ENCODE data around the gene MUC5AC. TPM values are rescaled to one million over a fixed set of nuclear protein-coding genes. Genes with fewer than 3 reads are reported as not detected.
"Not testable (repeated sequence)": the region's sequence is repeated elsewhere in the genome, so short reads cannot be mapped to it uniquely, and the experiment has no call there.

Gene MUC5AC
- polyA plus RNA-seq, 3 donors: 0.03 to 24.5 (median 0.56) TPM

DNA sequence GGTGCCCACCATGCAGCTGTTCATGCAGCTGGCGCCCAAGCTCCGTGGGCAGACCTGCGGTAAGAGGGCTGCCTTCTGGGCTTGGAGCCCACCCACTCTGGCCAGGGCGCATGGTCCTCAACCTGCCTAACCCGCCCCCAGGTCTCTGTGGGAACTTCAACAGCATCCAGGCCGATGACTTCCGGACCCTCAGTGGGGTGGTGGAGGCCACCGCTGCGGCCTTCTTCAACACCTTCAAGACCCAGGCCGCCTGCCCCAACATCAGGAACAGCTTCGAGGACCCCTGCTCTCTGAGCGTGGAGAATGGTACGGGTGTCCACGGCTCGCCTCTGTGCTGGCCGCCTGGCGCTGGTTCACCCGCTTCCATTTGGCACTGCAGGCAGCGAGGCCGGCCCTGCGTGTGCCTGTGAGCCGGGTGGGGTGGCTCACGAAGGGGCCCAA, 11.0 kb downstream of the MUC5AC start:
- no peak overlapping the region for H3K27ac ChIP-seq (ENCODE audit: low read depth, low read length)
- WGBS, 3 donors: 88 to 95% (median 91%) methylated on average over 22 to 23 of the region's 23 CpGs

DNA sequence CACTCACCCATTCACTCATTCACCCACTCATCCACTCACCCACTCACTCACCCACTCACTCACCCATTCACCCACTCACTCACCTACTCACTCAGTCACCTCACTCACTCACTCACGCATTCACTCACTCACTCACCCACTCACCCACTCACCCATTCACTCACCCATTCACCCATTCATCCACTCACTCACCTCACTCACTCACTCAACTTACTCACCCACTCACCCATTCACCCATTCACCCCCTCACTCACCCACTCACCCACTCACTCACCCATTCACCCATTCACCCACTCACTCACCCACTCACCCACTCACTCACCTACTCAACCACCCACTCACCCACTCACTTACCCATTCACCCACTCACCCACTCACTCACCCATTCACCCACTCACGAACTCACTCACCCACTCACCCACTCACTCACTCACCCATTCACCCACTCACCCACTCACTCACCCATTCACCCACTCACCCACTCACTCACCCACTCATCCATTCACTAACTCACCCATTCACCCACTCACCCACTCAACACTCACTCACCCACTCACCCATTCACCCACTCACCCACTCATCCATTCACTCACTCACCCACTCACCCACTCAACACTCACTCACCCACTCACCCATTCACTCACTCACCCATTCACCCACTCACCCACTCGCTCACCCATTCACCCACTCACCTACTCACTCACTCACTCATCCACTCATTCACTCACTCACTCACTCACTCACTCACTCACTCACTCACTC, 13.7 kb downstream of the MUC5AC start:
- H3K27ac ChIP-seq (ENCODE audit: low read depth, low read length): no peak overlapping the region
- whole genome bisulfite sequencing, 3 donors: 45 to 93% (median 89%) methylated on average over 2 of the region's 3 CpGs

DNA sequence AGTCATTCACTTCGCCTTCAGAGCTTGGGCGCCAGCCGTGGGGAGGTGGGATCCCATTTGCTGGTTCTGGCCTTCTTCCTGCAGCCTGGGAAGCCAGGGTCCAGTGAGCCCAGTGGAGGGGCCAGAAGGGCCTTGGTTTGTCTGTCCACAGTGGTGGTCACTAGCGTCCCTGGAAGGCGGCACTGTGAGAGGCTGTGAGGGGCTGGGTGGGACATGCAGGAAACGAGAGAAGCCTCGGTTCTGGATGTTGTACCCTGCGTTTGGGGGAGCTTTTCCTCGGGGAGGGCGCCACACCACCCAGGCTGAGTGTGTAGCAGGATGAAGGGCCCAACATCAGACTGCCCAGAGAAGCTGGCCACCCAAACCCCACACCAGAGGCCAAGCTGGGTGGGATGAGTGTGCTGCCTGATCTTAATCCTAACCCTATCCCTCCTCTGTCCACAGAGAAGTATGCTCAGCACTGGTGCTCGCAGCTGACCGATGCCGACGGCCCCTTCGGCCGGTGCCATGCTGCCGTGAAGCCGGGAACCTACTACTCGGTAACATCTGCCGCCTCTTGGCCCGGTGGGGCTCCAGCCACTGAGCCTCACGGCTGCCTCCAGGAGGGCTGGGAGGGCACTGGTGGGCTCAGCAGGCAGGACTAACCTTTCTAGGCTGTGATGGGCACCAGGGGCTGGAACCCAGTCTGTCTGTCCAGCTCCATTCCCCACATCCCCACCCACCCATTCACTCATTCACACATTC, 14.4 kb downstream of the MUC5AC start:
- H3K27ac ChIP-seq (ENCODE audit: low read depth, low read length): no peak overlapping the region
- 84 to 89% (median 87%) methylated on average over 20 to 22 of the region's 22 CpGs for WGBS, 3 donors

- WGBS, 3 donors: 78 to 85% (median 84%) methylated on average over 3 to 4 of the region's 4 CpGs
- H3K27ac ChIP-seq (ENCODE audit: low read depth, low read length): no peak overlapping the region
Observed at GRCh38 chr11:1172729-1173117, 15.0 kb downstream of the MUC5AC start.

DNA sequence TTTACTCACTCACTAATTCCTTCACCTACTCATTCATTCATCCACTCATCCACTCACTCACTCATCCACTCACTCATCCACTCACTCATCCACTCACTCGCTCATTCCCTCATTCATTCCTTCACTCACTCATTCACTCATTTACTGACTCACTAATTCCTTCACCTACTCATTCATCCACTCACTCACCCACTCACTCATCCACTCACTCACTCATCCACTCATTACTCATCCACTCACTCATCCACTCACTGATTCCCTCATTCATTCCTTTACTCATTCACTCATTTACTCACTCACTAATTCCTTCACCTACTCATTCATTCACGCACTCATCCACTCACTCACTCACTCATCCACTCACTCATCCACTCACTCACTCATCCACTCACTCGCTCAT, 15.6 kb downstream of the MUC5AC start:
- 84 to 92% (median 90%) methylated on average over 2 to 3 of the region's 3 CpGs for WGBS, 3 donors
- not testable (repeated sequence) for H3K27ac ChIP-seq (ENCODE audit: low read depth, low read length)

DNA sequence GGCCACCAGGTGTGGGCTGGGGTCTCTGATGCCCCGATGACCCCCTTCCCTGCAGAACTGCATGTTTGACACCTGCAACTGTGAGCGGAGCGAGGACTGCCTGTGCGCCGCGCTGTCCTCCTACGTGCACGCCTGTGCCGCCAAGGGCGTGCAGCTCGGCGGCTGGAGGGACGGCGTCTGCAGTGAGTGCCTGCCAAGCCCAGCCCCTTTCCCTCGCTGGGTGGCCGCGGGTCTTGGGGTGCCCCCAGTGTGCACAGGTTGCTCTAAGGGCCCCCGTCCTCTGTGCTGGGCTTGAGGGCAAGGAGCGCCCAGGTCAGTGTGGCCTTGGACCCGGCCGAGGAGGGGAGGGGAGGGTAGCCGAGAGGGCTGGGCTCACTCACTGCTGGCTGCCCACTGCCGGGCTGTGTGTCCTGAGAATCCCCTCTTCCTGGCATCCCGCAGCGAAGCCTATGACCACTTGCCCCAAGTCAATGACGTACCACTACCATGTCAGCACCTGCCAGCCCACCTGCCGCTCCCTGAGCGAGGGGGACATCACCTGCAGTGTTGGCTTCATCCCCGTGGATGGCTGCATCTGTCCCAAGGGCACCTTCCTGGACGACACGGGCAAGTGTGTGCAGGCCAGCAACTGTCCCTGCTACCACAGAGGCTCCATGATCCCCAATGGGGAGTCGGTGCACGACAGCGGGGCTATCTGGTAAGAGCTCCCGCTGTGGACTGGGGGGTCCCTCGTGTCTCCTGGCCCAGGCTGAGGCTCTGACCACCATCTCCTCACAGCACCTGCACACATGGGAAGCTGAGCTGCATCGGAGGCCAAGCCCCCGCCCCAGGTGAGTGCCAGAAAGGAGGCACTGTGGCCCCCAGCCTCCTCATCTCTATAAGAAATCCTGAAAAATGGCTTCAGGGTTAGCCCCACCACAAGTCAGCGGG, 17.0 kb downstream of the MUC5AC start:
- 85 to 93% (median 90%) methylated on average over 35 to 39 of the region's 39 CpGs for WGBS, 3 donors
- H3K27ac ChIP-seq (ENCODE audit: low read depth, low read length): no peak overlapping the region

DNA sequence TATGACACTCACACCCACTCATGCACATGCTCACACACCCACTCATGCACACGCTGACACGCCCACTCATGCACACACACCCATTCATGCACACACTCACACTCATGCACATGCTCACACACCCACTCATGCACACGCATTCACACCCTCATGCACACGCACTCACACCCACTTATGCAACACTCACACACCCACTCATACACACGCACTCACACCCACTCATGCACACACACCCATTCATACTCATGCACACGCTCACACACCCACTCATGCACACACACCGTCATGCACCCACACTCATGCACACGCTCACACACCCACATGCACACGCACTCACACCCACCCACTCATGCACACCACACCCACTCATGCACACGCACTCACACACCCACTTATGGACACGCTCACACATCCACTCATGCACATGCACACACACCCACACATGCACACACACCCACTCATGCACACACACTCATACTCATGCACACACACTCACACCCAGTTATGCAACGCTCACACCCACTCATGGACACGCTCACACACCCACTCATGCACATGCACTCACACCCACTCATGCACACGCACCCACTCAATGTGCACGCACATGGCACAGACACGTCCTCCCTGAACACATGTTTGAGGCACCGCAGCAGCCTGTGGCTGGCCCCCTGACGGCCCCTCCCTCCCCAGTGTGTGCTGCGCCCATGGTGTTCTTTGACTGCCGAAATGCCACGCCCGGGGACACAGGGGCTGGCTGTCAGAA, 17.9 kb downstream of the MUC5AC start:
- H3K27ac ChIP-seq (ENCODE audit: low read depth, low read length): no peak overlapping the region
- WGBS, 3 donors: 79 to 91% (median 91%) methylated on average over 22 of the region's 22 CpGs

GRCh38 chr11:1176224-1177019, 18.7 kb downstream of the MUC5AC start:
- WGBS, 3 donors: 70 to 92% (median 91%) methylated on average over 31 to 32 of the region's 32 CpGs

GRCh38 chr11:1177020-1177770, 19.4 kb downstream of the MUC5AC start:
- 82 to 88% (median 88%) methylated on average over 31 to 34 of the region's 34 CpGs for WGBS, 3 donors
- no peak overlapping the region for H3K27ac ChIP-seq (ENCODE audit: low read depth, low read length)

More at GRCh38 chr11:1176224-1177019, 18.7 kb downstream of the MUC5AC start:
- no peak overlapping the region for H3K27ac ChIP-seq (ENCODE audit: low read depth, low read length)

- no peak overlapping the region for H3K27ac ChIP-seq (ENCODE audit: low read depth, low read length)
- 74 to 90% (median 90%) methylated on average over 10 to 12 of the region's 12 CpGs for WGBS, 3 donors
Observed at GRCh38 chr11:1177771-1178090, 20.0 kb downstream of the MUC5AC start.

GRCh38 chr11:1178201-1178885, 20.6 kb downstream of the MUC5AC start:
- 79 to 82% (median 82%) methylated on average over 30 to 31 of the region's 31 CpGs for WGBS, 3 donors
- no peak overlapping the region for H3K27ac ChIP-seq (ENCODE audit: low read depth, low read length)

GRCh38 chr11:1178906-1179305, 21.2 kb downstream of the MUC5AC start:
- H3K27ac ChIP-seq (ENCODE audit: low read depth, low read length): no peak overlapping the region
- WGBS, 3 donors: 85 to 93% (median 89%) methylated on average over 26 to 29 of the region's 29 CpGs

GRCh38 chr11:1179641-1180040, 21.9 kb downstream of the MUC5AC start:
- 79 to 88% (median 83%) methylated on average over 13 to 17 of the region's 17 CpGs for WGBS, 3 donors
- H3K27ac ChIP-seq (ENCODE audit: low read depth, low read length): no peak overlapping the region

DNA sequence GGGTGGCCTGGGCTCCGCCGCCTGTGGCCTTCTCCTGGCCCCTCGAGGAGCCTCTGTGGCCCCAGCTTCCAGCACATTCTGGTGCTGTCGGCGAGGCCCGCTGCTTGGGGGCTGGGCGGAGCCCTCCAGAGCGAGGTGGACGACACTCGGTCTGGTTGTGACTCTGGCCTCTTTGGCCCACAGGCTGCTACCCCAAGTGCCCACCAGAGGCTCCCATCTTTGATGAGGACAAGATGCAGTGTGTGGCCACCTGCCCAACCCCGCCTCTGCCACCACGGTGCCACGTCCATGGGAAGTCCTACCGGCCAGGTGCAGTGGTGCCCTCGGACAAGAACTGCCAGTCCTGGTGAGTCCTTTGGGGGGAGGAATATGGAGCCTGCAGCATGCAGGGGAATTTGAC, 22.4 kb downstream of the MUC5AC start:
- WGBS, 3 donors: 68 to 82% (median 76%) methylated on average over 15 of the region's 15 CpGs
- H3K27ac ChIP-seq (ENCODE audit: low read depth, low read length): no peak overlapping the region

DNA sequence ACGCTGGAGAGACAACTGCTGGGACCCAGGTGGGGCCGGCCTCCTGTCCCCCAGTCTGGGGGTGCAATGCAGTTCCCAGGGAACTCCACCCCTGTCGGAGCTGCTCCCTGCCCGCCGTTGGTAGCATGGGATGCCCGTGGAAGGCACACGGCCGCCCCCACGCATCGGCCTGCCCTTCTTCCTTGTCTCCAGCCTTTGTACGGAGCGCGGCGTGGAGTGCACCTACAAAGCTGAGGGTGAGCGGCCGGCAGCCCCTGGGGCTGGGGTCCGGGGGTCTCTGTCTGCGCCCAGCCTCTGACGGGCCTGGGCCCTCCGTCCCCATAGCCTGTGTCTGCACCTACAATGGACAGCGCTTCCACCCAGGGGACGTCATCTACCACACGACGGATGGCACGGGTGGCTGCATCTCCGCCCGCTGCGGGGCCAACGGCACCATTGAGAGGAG, 23.2 kb downstream of the MUC5AC start:
- no peak overlapping the region for H3K27ac ChIP-seq (ENCODE audit: low read depth, low read length)
- 88 to 89% (median 88%) methylated on average over 29 of the region's 29 CpGs for WGBS, 3 donors

DNA sequence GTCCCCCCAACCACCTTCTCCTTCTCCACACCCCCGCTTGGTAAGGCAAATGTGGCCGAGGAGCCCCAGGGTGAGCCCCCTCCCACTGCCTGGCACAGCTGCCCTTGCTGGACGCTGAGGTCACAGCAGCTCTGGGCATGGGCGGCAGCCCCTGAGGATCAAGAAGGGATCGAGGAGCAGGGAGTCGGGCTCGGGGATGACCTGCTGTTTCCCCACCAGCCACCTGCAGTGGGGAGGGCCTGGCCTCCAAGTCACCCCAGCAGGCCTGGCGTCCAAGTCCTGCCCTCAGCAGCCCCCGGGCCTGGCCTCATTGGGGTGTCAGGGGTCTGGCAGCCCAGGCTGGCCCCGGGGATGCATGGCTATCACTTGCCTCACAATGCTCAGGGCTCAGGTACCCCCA, 23.7 kb downstream of the MUC5AC start:
- WGBS, 3 donors: 71 to 86% (median 82%) methylated on average over 10 of the region's 10 CpGs
- H3K27ac ChIP-seq (ENCODE audit: low read depth, low read length): no peak overlapping the region

All from adipose tissue (tissue), 3 donors.